HG03565 (cell line): ENCODE measurements around the gene RBM33.
A peak's percentile ranks its signal among the peaks of the same experiment; 100 is the strongest.

Source experiments
- ATAC-seq: cut with Tn5 transposase; IDR thresholded peaks from one replicate; pipeline ENCODE4 v1.9.1; 2021; ENCODE audit warnings: mild to moderate bottlenecking, moderate library complexity; ENCODE audit not compliant: unreplicated experiment

RBM33 gene

GRCh38 chr7:155763691-155764437 is 119.4 kb downstream of the RBM33 start:
- peak; percentile 44 for ATAC-seq

GRCh38 chr7:155764438-155764793 is 120.0 kb downstream of the RBM33 start:
- ATAC-seq: no peak

- no peak for ATAC-seq
Measured at GRCh38 chr7:155765458-155765857, 121.0 kb downstream of the RBM33 start.

GRCh38 chr7:155766386-155766785 is 121.9 kb downstream of the RBM33 start:
- ATAC-seq: no peak

GRCh38 chr7:155766966-155767916 is 122.8 kb downstream of the RBM33 start:
- no peak for ATAC-seq

- ATAC-seq: no peak
Measured at GRCh38 chr7:155769701-155770100, 125.2 kb downstream of the RBM33 start.

GRCh38 chr7:155770241-155770640 is 125.8 kb downstream of the RBM33 start:
- ATAC-seq: no peak

- ATAC-seq: no peak
Measured at GRCh38 chr7:155773531-155773930, 129.1 kb downstream of the RBM33 start.

GRCh38 chr7:155774947-155775346 is 130.5 kb downstream of the RBM33 start:
- no peak for ATAC-seq

GRCh38 chr7:155775691-155776090 is 131.2 kb downstream of the RBM33 start:
- ATAC-seq: no peak

GRCh38 chr7:155776606-155777005 is 132.1 kb downstream of the RBM33 start:
- no peak for ATAC-seq

GRCh38 chr7:155778349-155778748 is 133.9 kb downstream of the RBM33 start:
- ATAC-seq: no peak

- ATAC-seq: no peak
Measured at GRCh38 chr7:155780884-155781283, 136.4 kb downstream of the RBM33 start.

GRCh38 chr7:155781433-155781832 is 137.0 kb downstream of the RBM33 start:
- no peak for ATAC-seq

- no peak for ATAC-seq
Measured at GRCh38 chr7:155782466-155782865, 138.0 kb downstream of the RBM33 start.

GRCh38 chr7:155785536-155785935 is 141.1 kb downstream of the RBM33 start:
- ATAC-seq: no peak

GRCh38 chr7:155786491-155786890 is 142.0 kb downstream of the RBM33 start:
- no peak for ATAC-seq

- no peak for ATAC-seq
Measured at GRCh38 chr7:155787171-155787851, 142.8 kb downstream of the RBM33 start.

- no peak for ATAC-seq
Measured at GRCh38 chr7:155788616-155789000, 144.1 kb downstream of the RBM33 start.

GRCh38 chr7:155789001-155789725 is 144.7 kb downstream of the RBM33 start:
- no peak for ATAC-seq

GRCh38 chr7:155790666-155791065 is 146.2 kb downstream of the RBM33 start:
- ATAC-seq: no peak
